ENCODE results near the gene PVALEF.

The PVALEF gene

GRCh38 chr17:81128774-81129173, 36.5 kb upstream of the PVALEF start:
- no peak for DNase-seq (ENCODE audit: low spot score)

- DNase-seq (ENCODE audit: low spot score), result no peak
Measured at GRCh38 chr17:81129289-81129688, 36.0 kb upstream of the PVALEF start.

- DNase-seq (ENCODE audit: low spot score), result no peak
Measured at GRCh38 chr17:81129711-81130367, 35.5 kb upstream of the PVALEF start.

GRCh38 chr17:81130385-81131361, 34.6 kb upstream of the PVALEF start:
- DNase-seq (ENCODE audit: low spot score), result no peak

- DNase-seq (ENCODE audit: low spot score), result no peak
Measured at GRCh38 chr17:81131486-81132196, 33.7 kb upstream of the PVALEF start.

- DNase-seq (ENCODE audit: low spot score), result no peak
Measured at GRCh38 chr17:81132197-81132540, 33.1 kb upstream of the PVALEF start.

- DNase-seq (ENCODE audit: low spot score), result no peak
Measured at GRCh38 chr17:81132770-81133723, 32.3 kb upstream of the PVALEF start.

- no peak for DNase-seq (ENCODE audit: low spot score)
Measured at GRCh38 chr17:81134064-81134781, 31.1 kb upstream of the PVALEF start.

- DNase-seq (ENCODE audit: low spot score), result no peak
Measured at GRCh38 chr17:81135505-81136278, 29.6 kb upstream of the PVALEF start.

GRCh38 chr17:81136366-81136765, 28.9 kb upstream of the PVALEF start:
- DNase-seq (ENCODE audit: low spot score), result no peak

GRCh38 chr17:81137248-81137647, 28.1 kb upstream of the PVALEF start:
- DNase-seq (ENCODE audit: low spot score), result no peak

GRCh38 chr17:81138083-81138482, 27.2 kb upstream of the PVALEF start:
- DNase-seq (ENCODE audit: low spot score), result no peak

GRCh38 chr17:81138500-81138899, 26.8 kb upstream of the PVALEF start:
- no peak for DNase-seq (ENCODE audit: low spot score)

GRCh38 chr17:81139428-81139827, 25.9 kb upstream of the PVALEF start:
- no peak for DNase-seq (ENCODE audit: low spot score)

- DNase-seq (ENCODE audit: low spot score), result no peak
Measured at GRCh38 chr17:81140018-81140417, 25.3 kb upstream of the PVALEF start.

GRCh38 chr17:81140695-81141094, 24.6 kb upstream of the PVALEF start:
- no peak for DNase-seq (ENCODE audit: low spot score)

- peak; percentile 51 for DNase-seq (ENCODE audit: low spot score)
Measured at GRCh38 chr17:81142301-81143199, 22.8 kb upstream of the PVALEF start.

GRCh38 chr17:81143200-81143527, 22.1 kb upstream of the PVALEF start:
- no peak for DNase-seq (ENCODE audit: low spot score)

GRCh38 chr17:81143717-81144422, 21.4 kb upstream of the PVALEF start:
- no peak for DNase-seq (ENCODE audit: low spot score)
